HG02973 (cell line): ENCODE data around the gene NME7.
"Not testable (repeated sequence)": the region's sequence is repeated elsewhere in the genome, so short reads cannot be mapped to it uniquely, and the experiment has no call there.

Experiments
- ATAC-seq: cut with Tn5 transposase; IDR thresholded peaks from one replicate; pipeline ENCODE4 v1.9.1; 2021; ENCODE audit warnings: moderate library complexity; ENCODE audit not compliant: unreplicated experiment

Gene NME7, protein sequence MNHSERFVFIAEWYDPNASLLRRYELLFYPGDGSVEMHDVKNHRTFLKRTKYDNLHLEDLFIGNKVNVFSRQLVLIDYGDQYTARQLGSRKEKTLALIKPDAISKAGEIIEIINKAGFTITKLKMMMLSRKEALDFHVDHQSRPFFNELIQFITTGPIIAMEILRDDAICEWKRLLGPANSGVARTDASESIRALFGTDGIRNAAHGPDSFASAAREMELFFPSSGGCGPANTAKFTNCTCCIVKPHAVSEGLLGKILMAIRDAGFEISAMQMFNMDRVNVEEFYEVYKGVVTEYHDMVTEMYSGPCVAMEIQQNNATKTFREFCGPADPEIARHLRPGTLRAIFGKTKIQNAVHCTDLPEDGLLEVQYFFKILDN

DNA sequence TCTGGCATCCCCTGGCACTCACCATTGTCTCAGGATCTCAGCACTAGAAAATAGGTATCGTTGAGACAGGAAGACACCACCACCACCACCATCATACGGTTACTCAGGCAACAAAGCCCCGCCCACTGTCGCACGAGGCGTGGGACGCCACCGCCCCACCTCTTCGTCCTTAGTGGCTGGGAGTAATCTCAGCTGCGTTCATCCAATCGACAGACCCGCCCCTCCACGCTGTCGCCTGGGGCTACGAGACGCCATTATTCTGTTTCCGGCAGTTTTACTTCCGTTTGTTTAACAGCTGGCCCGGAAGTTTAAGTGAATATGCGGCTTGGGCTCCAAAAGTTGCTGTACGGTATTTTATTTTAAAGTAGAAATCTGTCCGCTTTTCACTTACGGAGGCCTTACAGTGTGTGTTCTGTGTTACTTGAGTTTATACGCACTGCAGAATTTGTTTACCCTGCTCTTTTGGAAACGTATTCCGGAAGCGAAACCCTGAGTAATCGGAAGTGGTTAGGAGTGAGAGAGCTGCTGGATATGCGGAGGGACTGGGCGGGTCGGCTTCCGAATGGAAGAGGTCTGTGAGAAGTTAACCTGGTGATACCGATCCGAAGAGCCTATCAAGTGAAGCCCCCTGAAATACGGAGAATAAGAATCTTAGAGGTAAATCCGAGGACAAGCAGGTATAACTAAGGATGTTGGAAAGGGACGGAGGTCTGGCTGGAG, at the start of gene NME7, which contains the start of gene BLZF1:
Gene NME7, minus strand, starts transcription at position 112 of the 720 bp plus-strand sequence. Its CDS starts 87 bp downstream, at position 25.
Gene BLZF1, plus strand, starts transcription at position 510 of the 720 bp plus-strand sequence. CDS start 1,328 bp downstream, outside the sequence.
- peak; percentile 92 for ATAC-seq

DNA sequence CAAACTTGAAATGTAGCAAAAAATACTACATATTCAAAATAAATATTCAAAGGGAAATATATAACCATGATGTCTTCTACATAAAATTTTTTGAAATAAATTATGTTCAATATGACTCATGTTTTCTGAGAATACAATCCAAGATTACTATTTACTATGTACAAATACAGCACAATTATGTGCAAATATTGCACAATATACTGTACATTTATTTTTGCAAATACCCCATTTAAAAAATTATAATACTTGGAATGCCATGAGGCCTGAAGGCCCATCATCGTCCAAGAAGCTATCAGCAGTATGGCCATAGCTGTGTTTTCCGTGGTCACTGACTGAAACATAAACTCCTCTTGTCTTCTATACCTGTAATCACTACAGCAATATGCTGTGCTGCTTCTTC, 47.4 kb upstream of the NME7 start:
- ATAC-seq, result no peak

DNA sequence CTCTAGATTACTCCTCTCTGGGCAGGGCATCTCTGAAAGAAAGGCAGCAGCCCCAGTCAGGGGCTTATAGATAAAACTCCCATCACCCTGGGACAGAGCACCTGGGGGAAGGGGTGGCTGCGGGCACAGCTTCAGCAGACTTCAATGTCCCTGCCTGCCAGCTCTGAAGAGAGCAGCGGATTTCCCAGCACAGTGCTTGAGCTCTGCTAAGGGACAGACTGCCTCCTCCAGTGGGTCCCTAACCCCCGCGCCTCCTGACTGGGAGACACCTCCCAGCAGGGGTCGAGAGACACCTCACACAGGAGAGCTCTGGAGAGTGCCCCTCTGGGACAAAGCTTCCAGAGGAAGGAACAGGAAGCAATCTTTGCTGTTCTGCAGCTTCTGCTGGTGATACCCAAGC, 40.7 kb upstream of the NME7 start:
- not testable (repeated sequence) for ATAC-seq

DNA sequence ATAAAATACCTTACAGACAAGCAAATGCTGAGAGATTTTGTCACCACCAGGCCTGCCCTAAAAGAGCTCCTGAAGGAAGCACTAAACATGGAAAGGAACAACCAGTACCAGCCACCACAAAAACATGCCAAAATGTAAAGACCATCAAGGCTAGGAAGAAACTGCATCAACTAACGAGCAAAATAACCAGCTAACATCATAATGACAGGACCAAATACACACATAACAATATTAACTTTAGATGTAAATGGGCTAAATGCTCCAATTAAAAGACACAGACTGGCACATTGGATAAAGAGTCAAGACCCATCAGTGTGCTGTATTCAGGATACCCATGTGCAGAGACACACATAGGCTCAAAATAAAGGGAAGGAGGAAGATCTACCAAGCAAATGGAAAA, 35.0 kb upstream of the NME7 start:
- not testable (repeated sequence) for ATAC-seq

DNA sequence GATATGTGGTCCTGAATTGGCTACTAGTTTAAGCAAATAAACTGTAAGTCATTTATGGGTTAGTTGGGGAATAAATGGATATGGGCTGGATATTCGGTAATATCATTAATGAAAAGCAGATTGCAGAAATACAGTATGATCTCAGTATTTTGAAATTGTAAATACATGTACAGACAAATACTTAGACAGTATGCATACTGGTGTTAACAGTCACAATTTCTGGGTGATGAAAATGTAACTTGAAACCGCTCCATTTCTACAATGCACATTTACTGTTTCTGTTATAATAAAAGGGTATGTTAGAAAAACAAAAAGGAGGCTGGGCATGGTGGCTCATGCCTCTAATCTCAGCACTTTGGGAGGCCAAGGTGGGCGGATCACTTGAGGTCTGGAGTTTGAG, 28.4 kb upstream of the NME7 start:
- ATAC-seq, result no peak

DNA sequence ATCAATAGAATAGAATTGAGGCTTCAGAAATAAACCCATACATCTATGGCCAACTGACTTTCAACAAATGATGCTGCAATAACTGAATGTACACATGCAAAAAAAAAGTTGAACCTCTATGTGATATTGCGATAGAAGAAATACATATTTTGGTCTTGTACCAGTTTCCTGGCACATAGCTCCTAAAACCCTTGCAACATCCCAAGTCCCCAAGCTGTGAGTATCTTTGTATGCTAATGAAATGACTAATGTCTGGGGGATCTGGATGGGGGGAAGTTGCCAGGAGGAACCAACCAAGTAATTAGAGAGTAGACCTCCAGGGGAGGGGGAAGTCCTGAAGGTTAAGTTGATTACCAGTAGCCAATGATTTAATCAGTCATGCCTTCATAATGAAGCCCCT, 24.8 kb upstream of the NME7 start:
- no peak for ATAC-seq

DNA sequence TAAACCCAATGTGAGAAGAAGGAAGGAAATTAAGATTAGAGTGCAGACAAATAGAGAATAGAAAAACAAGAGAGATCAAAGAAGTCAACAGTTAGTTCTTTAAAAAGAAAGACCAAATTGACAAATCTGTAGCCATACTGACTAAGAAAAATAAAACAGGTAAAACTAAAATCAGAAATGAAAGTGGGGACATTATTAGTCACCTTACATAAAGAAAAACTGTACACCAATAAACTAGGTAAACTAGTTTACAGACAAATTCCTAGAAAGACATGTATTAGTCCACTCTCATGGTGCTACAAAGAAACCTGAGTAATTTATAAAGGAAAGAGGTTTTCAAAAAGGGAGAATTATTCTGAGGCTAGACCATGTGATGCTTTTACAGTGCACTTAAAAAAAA, 22.7 kb upstream of the NME7 start:
- peak; percentile 91 for ATAC-seq

DNA sequence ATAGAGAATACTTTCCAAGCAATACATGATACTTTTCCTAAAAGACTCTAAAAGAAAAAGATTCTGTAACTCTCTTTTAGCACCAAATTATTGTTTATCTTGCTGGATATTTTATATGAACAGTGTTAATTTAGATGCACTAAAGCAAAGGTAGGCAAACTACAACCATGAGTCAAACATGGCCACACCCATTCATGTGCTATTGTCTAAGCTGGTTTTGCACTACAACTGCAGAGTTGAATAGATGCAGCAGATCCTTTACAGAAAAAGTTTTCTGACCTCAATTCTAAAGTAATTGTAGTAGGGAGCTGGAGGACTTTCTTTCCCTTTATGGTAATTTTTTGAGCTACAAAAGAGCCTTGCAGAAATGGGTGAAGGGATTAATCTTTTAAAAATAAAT, 19.8 kb upstream of the NME7 start:
- no peak for ATAC-seq

DNA sequence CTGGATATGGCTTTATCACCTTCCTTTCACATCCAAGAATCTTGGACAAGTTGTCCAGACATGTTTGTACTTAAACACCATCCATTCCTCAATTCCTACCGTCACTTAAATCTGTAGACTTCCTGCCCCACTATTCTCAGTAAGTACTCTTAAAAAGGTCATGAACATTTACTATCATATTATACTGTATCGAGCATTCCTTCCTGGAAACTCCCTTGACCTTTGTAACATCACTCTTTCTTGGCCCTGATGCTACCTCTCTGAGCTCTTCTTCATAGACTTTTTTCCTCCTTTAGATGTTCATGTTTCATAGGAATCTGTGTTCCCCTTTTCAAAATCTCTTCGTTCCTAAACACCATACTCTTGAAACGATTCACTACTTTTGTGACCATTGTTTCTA, 15.9 kb upstream of the NME7 start:
- no peak for ATAC-seq

DNA sequence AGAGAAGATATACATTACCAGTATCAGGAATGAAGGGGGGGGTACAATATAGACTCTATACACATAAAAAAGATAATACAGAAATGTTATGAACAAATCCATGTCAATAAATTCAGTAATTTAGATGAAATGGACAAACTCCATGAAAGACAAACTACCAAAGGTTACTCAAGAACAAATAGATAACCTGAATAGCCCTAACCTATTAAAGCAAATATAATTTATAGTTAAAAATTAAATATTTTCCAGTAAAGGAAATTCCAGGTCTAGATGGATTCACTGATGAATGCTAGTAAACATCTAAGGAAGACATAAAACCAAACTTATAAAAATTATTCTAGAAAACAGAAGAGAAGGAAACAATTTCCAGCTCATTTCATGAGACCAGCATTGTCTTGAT, 13.6 kb upstream of the NME7 start:
- ATAC-seq, result no peak

DNA sequence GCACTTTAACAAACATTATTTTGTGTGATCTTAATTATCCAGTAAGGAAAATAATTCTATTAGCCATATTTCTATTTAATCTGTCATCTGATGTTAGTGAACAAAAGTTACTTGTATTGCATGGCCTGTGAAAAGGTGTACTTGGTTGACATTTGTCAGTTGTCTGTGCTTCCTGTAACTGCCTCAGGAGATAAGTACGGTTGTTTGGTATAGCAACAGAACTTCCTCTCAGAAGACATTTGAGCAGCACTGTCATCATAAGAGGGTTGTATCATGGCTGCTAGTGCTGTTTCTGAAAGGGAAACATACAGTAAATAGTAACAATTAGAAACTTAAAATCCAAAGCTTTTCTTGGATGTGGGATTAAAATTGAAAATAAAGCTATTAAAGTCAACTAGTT, 3.8 kb upstream of the NME7 start:
- ATAC-seq, result no peak

DNA sequence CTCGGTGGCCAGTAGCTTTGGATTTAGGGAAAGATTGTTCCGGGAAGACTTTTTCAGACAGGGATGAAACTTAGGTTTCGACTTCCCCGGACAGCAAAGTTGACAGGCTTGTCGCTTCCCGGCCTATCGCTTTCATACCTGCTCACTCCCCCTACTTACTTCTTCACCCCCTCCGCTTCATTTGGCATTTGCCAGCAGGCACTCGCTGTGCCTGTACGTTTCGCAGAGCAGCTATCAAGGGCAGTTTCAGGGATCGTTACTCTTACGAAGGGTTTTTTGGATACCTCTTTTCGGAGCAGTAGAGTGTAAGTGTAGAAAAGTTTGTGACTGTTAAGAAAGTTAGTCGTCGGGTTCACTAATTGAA, 791 bp upstream of the NME7 start:
- no peak for ATAC-seq

DNA sequence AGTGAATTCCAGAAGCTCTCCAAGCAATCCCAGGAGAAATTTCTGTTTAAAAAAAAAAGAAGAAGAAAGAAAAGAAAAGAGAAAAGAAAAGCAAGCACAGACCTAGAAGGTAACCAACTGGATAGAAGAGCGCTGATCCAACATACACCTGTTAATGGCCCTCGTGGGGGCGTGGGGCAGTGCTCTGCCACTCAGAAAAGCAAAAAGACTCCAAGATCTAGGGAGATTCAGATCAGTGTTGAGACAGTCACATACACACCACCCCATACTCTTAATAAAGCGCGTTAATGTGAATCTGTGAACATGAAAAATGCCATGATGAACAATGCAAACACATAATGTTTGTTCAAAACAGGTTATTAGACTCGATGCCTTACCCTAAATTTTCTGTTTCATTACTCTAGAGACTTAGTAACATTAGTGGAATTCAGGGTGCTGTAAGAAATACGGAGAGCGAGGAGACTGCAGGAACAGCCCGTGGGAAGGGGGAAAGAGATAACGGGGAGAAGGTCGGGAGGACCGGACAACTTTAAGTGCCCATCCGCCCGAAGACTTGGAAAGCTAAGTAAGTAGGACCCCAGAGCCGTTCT, 406 bp downstream of the NME7 start:
- peak; percentile 3 for ATAC-seq

DNA sequence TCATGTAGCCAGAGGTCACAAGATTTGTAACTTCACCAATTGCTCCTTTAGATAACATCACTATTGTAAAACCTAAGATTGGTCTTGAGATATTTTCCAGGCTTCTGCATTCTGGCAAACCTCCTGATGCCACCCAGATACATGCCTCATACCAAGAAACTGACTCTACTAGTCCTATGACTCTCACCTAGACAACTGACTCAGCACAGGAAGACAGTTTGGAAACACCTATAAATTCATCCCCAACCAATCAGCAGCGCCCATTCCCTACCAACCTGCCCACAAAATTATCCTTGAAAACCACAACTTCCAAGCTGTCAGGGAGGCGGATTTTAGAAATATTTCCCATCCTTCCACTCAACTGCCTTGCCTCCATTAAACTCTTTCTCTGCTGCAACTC, 2.6 kb downstream of the NME7 start:
- ATAC-seq, result no peak

DNA sequence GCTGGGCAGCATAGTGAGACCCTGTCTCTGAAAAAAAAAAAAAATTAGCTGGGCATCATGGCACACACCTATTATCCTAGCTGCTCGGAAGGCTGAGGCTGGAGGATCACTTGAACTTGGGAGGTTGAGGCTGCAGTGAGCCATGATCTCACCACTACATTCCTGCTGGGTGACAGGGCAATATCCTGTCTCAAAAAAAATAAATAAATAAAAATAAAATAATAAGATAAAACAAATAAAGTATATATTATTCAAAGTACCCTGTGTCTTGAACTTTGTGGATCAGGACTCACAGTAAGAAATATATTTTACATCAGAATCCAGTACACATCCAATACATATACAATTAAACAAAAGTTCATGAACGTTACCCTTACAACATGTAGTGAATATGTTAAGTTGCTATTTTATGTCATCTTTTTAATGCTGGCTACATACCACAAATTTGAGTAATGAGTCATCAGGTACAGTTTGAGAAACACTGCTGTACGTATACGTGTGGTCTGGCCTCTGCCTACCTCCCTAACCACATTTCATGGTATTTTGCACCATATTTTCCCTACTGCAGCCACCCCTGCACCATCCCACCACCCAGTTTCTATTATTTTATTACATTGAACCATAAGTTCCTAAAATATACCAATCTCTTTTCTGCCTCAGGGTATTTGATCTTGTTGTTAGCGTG, 4.4 kb downstream of the NME7 start:
- peak; percentile 40 for ATAC-seq

DNA sequence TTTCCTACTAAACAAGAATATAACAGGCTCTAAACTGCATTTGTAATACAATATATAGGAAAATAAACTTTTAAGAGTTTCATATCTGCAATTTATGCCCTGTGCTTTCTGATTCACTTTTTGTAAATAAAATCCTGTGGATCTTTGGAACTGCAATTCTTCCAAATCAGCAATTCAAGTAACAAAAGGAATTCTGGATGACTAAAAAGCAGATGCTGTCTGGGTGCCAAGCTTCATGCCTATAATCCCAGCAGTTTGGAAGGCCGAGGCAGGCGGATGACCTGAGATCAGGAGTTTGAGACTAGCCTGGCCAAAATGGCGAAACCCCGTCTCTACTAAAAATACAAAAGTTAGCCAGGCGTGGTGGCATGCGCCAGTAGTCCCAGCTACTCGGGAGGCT, 6.3 kb downstream of the NME7 start:
- ATAC-seq, result no peak

DNA sequence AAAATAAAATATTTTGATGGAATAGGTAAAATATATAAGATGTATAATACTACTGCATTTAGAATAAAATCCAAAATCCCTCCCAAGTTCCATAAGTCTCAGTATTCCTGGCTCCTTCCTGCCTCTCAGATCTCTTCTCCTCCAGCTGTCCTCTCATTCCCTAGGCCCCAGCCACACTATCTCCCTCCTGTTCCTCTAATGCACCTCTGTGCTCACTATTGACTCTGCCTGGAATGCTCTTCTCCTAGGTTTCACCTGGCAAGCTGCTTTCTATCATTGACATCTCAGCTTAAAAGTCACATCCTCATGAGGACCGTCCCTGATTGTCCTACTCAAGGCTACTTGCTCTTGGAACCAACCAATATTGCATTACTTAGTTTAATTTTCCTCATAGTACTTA, 7.2 kb downstream of the NME7 start:
- no peak for ATAC-seq

DNA sequence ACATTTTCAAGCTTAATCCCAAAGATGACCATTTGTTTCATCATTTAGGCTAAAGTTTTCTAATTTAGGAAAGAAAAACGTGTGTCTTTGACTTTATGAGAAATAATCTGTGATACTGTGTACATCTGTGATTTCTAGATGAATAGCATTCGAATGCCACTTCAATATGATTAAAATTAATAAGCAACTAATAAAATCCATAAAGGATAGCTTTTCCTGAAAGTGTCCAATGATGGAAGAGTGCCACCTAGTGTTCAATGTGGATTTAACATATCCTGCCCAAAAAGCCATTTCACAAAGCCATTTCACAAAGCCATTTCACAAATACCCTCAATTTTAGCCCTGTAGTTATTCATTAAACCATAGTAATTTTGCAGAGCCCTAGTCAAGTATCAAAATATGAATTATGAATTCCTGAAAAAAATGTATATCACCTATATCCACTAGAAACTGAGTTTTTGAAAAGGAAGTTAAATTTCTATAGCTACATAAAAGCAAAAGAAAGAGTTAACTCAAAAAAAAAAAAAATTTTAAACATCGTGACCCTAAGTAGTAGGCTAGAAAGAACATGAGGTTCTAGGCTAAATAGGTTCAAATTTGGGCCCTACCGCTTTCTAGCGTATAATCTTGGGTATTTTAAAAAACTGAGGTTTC, 19.1 kb downstream of the NME7 start:
- no peak for ATAC-seq

DNA sequence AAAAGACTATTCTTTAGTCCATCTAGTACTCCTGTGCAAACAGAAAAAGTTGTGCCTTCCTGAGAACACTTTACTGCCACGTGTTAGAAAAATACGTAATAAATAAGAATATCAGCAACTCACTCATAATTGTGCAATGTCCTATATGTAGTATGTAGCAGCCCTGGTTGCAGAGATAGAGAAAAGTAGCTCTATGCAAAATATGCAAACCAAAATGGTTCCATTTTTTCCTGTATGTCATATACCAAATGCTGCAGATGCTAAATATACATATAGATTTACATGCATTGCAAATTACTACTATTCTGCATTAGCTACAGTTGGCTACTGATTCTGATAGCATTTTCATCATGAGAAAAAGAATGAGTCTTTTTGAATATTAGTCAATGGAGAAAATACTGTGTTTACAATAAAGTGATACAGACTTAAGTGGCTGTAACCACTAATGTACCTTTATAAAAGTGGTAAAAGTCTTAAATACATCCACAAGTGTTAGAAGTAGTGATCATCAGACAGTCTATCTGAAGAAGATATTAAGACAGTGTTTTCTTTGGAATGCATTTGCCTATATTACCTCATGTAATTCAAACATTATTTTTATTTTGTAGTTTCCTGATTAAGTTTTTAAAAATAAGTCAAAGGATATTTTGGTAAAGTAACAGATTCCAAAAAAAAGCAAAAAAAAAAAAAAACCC, 19.8 kb downstream of the NME7 start:
- no peak for ATAC-seq

DNA sequence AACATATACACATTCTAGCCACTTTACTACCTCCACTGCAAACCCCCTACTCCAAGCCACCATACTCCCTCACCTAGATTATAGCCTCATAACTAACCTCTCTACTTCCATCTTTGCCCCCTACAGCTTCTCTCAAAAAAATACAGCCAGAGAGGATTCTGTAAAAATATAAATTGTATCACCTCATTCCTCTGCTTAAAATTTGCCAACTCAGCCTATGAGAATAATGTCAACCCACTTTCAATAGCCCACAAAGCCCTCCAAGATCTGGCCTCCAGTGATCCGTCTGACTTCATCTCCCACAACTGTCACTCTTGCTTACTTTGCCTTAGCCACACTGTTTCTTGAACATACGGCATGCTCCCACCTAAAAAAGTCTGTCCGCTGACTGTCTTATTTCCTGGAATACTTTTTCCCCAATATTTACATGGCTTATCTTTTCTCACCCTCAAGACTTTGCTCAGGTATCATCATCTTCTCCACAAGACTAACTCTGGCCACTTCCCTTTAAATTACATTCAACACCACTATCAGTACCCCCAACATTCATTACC, 21.5 kb downstream of the NME7 start:
- ATAC-seq, result no peak
